ENCODE data around the gene STEAP1B.
"Not testable (repeated sequence)": the region's sequence is repeated elsewhere in the genome, so short reads cannot be mapped to it uniquely, and the experiment has no call there.

Gene STEAP1B

DNA sequence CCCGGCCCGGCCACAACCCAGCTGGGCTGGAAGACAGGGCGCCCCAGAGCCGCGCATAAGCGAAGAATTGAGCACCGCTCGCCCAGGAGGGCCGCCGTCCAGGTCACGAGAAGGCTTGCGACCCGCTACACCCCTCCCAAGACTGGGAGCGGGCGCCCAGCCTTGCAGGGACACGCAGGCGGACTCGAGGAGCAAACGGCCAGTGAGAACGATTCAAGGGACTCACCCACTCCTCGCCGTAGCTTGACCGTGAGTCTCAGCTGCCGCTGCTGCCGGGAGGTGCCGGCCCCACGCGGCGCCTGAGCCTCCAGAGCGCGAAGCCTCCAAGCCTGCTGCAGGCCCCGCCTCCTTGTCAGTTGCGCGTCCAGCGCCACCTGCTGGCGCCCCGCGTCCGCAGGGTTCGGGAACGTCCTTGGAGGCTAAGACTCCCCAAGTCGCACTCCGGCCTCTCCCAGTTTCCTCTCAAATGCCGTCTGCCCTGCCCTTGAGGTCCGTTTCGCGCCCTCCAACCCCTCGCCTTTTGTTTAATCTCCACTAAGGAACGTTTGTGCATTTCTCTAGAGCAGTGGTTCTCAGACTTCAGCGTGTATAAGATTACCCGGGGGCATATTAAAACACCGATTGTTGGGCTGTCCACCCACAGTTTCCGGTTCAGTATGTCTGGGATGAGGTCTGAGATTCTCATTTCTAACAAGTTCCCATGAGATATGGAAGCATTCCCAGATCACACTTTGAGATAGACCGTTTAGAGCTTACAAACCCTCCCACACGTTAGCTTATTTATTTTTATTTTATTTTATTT lies at the start of gene STEAP1B:
Gene STEAP1B (minus strand): TSS at position 301 of the 802 bp plus-strand sequence. CDS start 5,333 bp downstream, outside the sequence.
- peak; percentile 66 to 85 (median 76) for DNase-seq (ENCODE audit: low read depth in 3 of 3)

- no peak for DNase-seq (ENCODE audit: low read depth in 3 of 3)
Measured at GRCh38 chr7:22549051-22549450, 49.1 kb upstream of the STEAP1B start.

DNA sequence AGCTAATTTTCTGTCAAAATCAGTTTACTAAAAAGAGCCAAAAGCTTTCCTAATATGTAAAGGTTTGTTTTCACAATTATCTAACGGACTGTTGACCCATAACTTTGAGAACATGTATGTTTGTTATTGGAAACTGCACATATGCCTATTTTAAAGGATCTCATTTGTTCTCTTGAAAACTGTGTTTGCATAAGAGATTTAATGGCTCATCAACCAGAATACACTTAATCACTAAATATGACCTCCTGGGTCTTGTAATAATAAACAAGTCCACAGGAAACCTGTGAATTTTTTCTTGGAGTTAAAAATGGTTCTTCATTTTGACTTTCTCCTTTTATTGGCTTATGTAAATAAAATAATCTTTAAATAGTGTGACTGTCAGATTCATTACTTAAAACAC lies 48.3 kb upstream of the STEAP1B start:
- DNase-seq (ENCODE audit: low read depth in 3 of 3) = no peak

DNA sequence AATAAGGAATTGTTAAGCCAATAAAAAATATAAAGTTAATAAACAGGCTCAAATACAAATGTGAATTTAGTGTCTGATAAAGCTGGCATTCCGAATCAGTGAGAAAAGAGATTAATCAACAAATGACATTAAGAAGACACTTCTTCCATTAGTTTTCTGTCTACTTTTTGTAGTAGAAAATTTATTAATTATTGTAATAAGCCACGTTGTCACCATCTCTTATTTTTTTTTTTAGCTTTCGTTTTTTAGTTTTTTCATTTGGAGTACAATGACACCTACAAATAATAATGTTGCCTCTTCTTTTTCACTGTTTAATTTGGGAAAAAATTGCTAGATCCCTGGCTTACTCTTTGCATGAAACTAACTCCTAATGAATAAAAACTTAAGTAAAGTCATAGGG lies 46.8 kb upstream of the STEAP1B start:
- DNase-seq (ENCODE audit: low read depth in 3 of 3) = no peak

- no peak for DNase-seq (ENCODE audit: low read depth in 3 of 3)
Measured at GRCh38 chr7:22545529-22545928, 45.5 kb upstream of the STEAP1B start.

- no peak for DNase-seq (ENCODE audit: low read depth in 3 of 3)
Measured at GRCh38 chr7:22544245-22544644, 44.3 kb upstream of the STEAP1B start.

- no peak for DNase-seq (ENCODE audit: low read depth in 3 of 3)
Measured at GRCh38 chr7:22543169-22543568, 43.2 kb upstream of the STEAP1B start.

DNA sequence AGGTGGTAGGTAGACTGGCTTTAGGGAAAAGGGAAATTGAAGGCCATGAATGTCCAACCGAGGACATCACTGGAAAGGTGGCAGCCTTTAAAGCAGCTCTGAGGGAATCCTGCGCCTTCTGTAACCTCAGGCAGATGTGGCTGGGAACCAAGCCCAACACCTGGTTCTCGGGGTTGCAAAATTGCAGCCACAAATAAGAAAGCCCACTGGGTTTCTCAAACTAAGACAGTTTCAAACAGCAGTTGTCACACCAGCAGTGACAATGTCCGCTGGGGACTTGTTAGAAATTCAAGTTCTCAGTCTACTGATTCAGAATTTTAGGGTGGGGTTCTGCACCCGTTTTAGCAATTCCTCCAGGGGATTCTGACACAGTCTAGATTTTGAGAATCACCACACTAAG lies 42.7 kb upstream of the STEAP1B start:
- DNase-seq (ENCODE audit: low read depth in 3 of 3) = no peak

- DNase-seq (ENCODE audit: low read depth in 3 of 3) = no peak
Measured at GRCh38 chr7:22542254-22542653, 42.3 kb upstream of the STEAP1B start.

- DNase-seq (ENCODE audit: low read depth in 3 of 3) = no peak
Measured at GRCh38 chr7:22541789-22542188, 41.8 kb upstream of the STEAP1B start.

- not testable (repeated sequence) for DNase-seq (ENCODE audit: low read depth in 3 of 3)
Measured at GRCh38 chr7:22528537-22528936, 28.5 kb upstream of the STEAP1B start.

- not testable (repeated sequence) for DNase-seq (ENCODE audit: low read depth in 3 of 3)
Measured at GRCh38 chr7:22524353-22524947, 24.5 kb upstream of the STEAP1B start.

DNA sequence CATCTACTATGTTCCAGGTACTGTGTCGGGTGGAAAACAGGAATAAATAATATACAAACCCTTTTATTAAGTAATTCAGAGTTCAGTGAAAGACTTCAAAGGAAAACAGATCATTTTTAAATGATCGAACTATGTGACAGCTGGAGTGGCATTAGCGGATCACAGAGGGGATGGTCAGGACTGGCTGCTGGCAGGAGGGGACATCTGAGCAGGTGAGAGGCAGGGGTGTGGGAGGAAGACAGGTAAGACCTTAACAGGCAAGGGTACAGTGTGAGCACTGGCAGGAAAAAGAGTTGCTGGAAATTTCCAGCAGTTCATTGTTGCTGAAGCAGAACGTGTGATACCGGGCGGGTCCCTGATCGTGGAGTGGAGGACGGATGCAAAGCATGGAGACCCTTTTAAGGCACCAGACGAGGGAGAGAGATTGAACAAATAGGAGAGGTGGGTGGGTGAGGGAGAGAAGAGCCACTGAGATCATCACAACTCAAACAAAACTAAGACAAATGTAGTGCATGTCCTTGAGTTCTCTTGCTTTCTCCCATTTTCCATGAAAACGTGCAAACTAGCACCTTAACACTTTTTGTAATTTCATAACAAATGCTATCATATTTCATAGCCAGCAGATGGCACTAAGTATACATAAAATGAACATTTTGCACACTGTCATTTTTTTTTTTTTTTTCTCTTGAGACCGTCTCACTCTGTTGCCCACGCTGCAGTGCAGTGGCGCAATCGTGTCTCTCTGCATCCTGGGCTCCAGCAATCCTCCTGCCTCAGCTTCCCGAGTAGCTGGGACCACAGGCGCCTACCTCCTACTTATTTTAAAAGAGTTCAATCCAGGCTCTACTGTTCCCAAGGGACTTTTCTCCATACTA lies 23.7 kb upstream of the STEAP1B start:
- not testable (repeated sequence) for DNase-seq (ENCODE audit: low read depth in 3 of 3)

DNA sequence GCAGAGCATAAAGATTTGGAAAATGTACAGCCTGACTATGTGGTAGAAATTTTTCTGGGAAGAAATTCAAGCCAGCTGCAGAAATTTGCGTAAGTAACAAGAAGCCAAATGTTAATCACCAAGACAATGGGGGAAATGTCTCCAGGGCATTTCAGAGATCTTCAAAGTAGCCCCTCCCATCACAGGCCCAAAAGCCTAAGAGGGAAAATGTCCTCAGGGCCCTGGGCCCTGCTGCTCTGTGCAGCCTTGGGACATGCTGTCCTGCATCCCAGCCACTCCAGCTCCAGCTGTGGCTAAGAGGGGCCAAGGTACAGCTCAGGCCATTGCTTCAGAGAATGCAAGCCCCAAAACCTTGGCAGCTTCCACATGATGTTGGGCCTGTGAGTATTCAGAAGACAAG lies 19.6 kb upstream of the STEAP1B start:
- DNase-seq (ENCODE audit: low read depth in 3 of 3) = not testable (repeated sequence)

- not testable (repeated sequence) for DNase-seq (ENCODE audit: low read depth in 3 of 3)
Measured at GRCh38 chr7:22516950-22517349, 17.0 kb upstream of the STEAP1B start.

DNA sequence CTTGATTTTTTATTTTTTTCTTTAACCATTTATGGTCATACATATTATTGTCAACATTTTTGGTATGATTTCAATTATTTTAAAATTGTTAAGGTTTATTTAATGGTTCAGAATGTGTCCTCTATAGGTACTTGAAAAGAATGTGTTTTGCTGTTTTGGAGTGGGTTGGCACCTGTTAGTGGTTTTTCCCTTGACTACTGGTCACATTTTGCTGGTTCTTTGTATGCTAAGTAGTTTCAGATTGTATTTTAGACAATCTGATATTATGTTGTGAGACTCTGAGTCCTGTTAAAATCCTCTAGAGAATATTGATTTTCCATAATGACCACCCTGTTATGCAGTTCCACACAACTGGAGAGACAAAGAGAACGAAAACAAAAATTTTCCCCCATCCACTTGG lies 15.0 kb upstream of the STEAP1B start:
- DNase-seq (ENCODE audit: low read depth in 3 of 3) = not testable (repeated sequence)

DNA sequence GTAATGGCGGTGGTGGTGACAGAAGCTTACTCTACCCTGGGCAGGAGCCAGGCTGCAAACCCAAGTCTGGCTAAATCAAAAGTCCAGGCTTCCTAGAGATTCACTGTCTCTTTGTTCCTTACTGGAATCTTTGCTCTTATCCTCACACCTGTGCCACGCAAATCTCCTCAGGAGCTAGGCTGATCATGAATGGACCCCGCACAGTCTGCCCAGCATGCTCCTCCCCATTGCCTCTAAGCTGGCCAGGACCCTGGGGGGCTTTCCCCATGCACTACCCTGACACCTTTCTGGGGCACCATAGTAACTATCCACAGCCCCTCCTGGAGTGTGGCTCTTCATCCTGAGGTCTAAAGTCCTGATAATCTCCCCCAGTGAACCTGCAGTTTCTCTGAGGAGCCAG lies 7.3 kb upstream of the STEAP1B start:
- not testable (repeated sequence) for DNase-seq (ENCODE audit: low read depth in 3 of 3)

- not testable (repeated sequence) for DNase-seq (ENCODE audit: low read depth in 3 of 3)
Measured at GRCh38 chr7:22506316-22507020, 6.5 kb upstream of the STEAP1B start.

DNA sequence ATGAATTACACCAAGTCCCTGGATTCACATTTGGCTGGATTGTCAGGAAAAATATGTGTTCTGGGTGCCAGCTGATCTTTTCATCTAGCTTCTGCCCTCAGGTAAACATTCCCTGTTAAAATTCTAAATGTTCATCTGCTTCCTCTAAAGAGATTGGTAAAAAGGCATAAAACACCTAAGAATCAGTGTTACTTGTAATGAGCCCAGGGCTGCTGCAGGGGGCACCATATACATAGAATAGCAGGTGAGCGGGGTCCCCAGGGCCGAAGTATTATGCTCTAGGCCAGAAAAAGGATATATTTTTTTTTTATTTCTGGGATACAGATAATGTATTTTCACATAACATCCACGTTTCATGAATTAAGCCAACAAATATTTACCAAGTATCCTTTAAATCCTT lies 4.5 kb upstream of the STEAP1B start:
- DNase-seq (ENCODE audit: low read depth in 3 of 3) = not testable (repeated sequence)

GRCh38 chr7:22502104-22502503 lies 2.1 kb upstream of the STEAP1B start:
- not testable (repeated sequence) for DNase-seq (ENCODE audit: low read depth in 3 of 3)

GRCh38 chr7:22501336-22501735 lies 1.3 kb upstream of the STEAP1B start:
- DNase-seq (ENCODE audit: low read depth in 3 of 3) = not testable (repeated sequence)

DNA sequence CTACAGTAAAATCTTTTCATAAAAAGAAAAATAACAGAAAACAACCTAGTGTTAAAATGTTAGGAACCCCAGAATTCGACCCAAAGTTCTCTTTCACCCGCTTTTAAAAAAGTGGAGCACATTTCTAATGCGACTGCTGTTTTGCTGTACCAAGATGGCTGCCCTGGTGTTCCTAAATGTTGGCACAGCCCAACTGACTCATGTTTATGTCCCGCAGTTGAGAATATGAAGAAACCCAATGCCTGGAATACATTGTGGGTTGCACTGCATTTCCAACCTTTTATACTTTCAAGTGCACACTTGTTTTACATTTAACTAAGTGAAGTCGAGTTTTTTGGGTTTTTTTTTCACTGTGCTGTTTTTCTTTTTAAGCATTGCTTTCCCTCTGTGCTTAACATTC lies 944 bp downstream of the STEAP1B start:
- DNase-seq (ENCODE audit: low read depth in 3 of 3) = no peak

Measured in stimulated activated CD4-positive, alpha-beta T cell treated with anti-CD3 and anti-CD28 coated beads, TNF-alpha, amount 100 ng/mL, for 4 hours (primary cell).